Left forelimb (tissue), 1 donor: ENCODE measurements around the gene FKBP5.
"Not testable (repeated sequence)": the region's sequence is repeated elsewhere in the genome, so short reads cannot be mapped to it uniquely, and the experiment has no call there.

ENCODE experiments used
- DNase-seq: peaks from one replicate; pipeline ENCODE4 v3.0.0-alpha.2; 2018; ENCODE audit warnings: low spot score

Gene FKBP5

GRCh38 chr6:35723587-35723986, 34.9 kb upstream of the FKBP5 start:
- no peak for DNase-seq

- no peak for DNase-seq
These were observed 33.5 kb upstream of the FKBP5 start for GRCh38 chr6:35722121-35722761.

GRCh38 chr6:35719830-35720733, 31.4 kb upstream of the FKBP5 start:
- DNase-seq, result peak; percentile 88

- DNase-seq, result no peak
These were observed 30.7 kb upstream of the FKBP5 start for GRCh38 chr6:35719404-35719829.

- DNase-seq, result no peak
These were observed 30.2 kb upstream of the FKBP5 start for GRCh38 chr6:35718911-35719381.

- no peak for DNase-seq
These were observed 29.6 kb upstream of the FKBP5 start for GRCh38 chr6:35718375-35718736.

- no peak for DNase-seq
These were observed 29.0 kb upstream of the FKBP5 start for GRCh38 chr6:35717449-35718374.

GRCh38 chr6:35716798-35717197, 28.1 kb upstream of the FKBP5 start:
- no peak for DNase-seq

- no peak for DNase-seq
These were observed 24.5 kb upstream of the FKBP5 start for GRCh38 chr6:35713006-35713767.

GRCh38 chr6:35711731-35712130, 23.0 kb upstream of the FKBP5 start:
- no peak for DNase-seq

- no peak for DNase-seq
These were observed 21.6 kb upstream of the FKBP5 start for GRCh38 chr6:35710241-35710847.

- DNase-seq, result no peak
These were observed 19.9 kb upstream of the FKBP5 start for GRCh38 chr6:35708585-35708984.

GRCh38 chr6:35707714-35708407, 19.1 kb upstream of the FKBP5 start:
- DNase-seq, result no peak

GRCh38 chr6:35706468-35706867, 17.8 kb upstream of the FKBP5 start:
- no peak for DNase-seq

GRCh38 chr6:35703554-35703953, 14.8 kb upstream of the FKBP5 start:
- no peak for DNase-seq

GRCh38 chr6:35698858-35699257, 10.1 kb upstream of the FKBP5 start:
- DNase-seq, result no peak

GRCh38 chr6:35698430-35698829, 9.7 kb upstream of the FKBP5 start:
- not testable (repeated sequence) for DNase-seq

- DNase-seq, result no peak
These were observed 5.7 kb upstream of the FKBP5 start for GRCh38 chr6:35694462-35694861.

GRCh38 chr6:35691027-35691824, 2.5 kb upstream of the FKBP5 start:
- no peak for DNase-seq

GRCh38 chr6:35690484-35690883, 1.8 kb upstream of the FKBP5 start:
- no peak for DNase-seq
